ENCODE results near the gene TLE7.

Gene TLE7

GRCh38 chr16:71448274-71448866, 6.5 kb upstream of the TLE7 start:
- no peak for DNase-seq (ENCODE audit: low read depth)

DNA sequence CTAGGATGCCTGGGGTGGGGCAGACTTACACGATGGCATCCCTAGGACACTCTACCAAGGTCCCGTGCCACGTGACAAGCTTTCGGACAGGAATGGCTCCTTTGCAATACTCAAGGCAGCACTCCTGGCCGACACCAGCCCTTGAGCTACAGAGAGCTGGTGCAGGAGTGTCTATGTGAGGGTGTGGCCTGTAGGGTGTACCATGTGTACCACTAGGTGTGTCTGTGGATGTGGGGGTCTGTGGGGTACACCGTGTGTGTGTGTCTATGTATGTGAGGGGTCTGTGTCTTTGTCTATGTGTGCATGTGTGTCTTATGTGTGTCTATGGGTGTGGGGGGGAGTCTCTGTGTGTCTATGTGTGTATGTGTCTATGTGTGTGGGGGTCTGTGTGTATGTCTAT, 1.9 kb upstream of the TLE7 start:
- DNase-seq (ENCODE audit: low read depth) = no peak

DNA sequence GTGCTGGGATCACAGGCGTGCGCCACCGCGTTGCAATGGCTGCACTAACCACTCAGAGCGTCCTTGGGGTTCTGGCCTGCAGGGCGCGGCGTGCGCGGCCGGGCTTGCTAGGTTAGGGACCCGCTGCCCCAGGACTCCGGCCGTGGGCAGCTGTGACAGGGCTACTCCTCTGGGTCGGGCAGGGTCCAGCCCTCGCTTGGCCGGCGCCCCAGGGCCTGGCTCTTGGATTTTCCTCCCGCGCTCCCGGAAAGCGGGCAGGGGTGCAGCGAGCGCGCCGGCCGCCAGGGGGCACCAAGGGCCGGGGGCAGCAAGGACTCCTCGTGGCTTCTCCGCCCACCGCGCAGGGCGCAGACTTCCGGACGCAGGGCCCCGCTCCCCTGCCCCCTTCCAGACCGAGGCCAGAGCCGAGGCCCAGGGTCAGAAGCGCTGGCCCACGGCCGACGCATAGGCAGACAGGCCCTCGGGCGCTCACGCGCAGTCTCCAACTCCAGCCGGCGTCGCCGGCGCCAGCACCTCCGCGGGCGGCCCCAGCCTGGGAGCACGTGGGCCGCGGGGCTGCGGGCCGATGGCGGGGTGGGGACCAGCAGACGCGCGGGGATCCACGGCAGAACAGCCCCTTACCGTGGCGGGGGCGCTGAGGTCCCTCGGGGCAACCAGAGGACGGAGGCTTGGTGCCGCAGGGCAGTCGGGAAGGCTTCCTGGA, 355 bp downstream of the TLE7 start:
- no peak for DNase-seq (ENCODE audit: low read depth)

DNA sequence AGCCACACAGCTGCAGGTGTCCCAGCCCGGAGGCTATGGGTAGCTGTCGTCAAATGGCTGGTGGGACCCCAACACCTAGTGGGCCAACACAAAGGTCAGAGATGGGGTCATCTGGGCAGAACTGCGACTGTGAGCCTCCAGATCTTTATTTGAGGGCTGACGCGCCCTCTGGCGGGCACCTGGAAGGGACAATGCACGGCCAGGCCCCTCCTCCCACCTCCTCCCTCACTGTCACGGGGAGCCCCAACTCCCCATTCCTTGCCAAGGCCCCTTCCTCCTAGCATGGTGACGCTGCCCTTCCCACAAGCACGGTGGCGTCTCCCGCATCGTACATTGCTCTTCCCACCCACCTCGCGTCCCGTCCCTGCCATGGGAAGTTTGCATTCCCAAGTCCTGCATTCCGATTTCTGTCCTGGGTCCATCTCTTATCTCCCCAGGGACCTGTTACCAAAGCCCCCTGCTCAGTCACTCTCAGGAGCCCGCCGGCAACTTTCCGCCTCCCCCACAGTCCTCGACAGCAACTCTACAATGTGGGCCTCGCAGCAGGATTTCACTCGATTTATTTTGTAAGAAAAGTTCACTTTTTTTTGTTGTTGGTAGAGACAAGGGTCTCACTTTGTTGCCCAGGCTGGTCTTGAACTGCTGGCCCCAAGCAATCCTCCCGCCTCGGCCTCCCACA, 1.0 kb downstream of the TLE7 start:
- DNase-seq (ENCODE audit: low read depth) = no peak

- no peak for DNase-seq (ENCODE audit: low read depth)
Measured at GRCh38 chr16:71439523-71439922, 2.3 kb downstream of the TLE7 start.

DNA sequence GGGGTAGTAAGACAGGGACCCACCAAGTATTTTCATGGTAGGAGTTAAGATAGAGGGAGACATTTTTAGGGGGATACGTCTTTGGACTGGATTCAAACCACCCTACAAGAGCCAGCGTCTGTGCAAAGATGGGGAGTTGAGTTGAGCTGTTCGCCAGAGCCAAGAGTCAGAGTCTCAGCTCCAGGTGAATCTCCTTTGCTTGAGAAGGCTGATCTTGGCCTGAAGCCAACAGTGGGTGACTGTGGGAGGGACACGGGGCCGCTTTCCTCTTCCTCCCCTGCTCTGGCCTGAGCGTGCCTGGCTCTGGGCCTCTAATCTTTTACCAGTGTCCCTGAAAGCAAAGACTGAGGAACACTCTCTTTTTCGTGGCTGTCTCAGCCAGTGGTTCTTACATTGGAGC, 5.4 kb downstream of the TLE7 start:
- no peak for DNase-seq (ENCODE audit: low read depth)

GRCh38 chr16:71432906-71433305, 8.9 kb downstream of the TLE7 start:
- DNase-seq (ENCODE audit: low read depth) = no peak

GRCh38 chr16:71431991-71432390, 9.9 kb downstream of the TLE7 start:
- DNase-seq (ENCODE audit: low read depth) = no peak

DNA sequence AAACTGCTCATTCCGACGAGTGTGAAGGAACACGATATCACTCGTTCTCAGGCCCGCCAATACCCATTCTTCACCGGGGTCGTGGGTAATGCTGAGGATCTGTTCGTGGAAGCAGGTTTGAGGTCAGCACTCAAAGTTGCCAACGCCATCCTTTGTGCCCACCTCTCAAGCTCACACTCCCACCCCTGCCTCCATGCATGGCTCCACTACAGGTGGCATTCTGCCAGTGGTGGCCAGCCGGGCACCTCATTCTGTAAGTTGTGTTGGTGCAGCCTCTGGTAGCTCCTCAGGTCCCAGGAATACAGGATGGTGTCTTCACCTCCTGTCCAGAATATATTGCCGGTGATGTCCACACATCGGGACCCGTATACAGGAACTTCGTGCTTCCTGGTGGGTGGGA, 10.7 kb downstream of the TLE7 start:
- DNase-seq (ENCODE audit: low read depth) = no peak

GRCh38 chr16:71430744-71431143, 11.1 kb downstream of the TLE7 start:
- DNase-seq (ENCODE audit: low read depth) = no peak

- DNase-seq (ENCODE audit: low read depth) = no peak
Measured at GRCh38 chr16:71429581-71429980, 12.3 kb downstream of the TLE7 start.

- no peak for DNase-seq (ENCODE audit: low read depth)
Measured at GRCh38 chr16:71428883-71429282, 13.0 kb downstream of the TLE7 start.

DNA sequence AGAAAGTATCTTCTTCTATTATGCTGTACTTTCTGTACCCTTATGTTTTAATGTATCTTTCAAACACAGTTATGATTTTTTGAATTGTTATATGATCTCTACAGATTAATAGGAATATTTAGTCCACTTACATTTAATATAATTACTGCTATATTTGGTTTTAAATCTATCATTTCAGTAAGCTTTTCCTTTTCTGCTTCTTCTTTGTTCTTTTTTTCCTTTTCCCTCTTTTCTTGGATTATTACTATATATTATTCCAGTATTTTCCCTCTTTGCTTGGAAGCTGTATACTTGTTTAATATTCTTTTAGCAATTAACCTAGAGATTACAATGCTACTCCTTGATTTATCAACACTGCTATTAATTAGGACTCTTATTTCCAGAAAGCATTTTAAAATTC, 13.5 kb downstream of the TLE7 start:
- no peak for DNase-seq (ENCODE audit: low read depth)

GRCh38 chr16:71426880-71427615, 14.8 kb downstream of the TLE7 start:
- DNase-seq (ENCODE audit: low read depth) = no peak

GRCh38 chr16:71426069-71426879, 15.6 kb downstream of the TLE7 start:
- DNase-seq (ENCODE audit: low read depth) = no peak

- DNase-seq (ENCODE audit: low read depth) = no peak
Measured at GRCh38 chr16:71425746-71426068, 16.1 kb downstream of the TLE7 start.

DNA sequence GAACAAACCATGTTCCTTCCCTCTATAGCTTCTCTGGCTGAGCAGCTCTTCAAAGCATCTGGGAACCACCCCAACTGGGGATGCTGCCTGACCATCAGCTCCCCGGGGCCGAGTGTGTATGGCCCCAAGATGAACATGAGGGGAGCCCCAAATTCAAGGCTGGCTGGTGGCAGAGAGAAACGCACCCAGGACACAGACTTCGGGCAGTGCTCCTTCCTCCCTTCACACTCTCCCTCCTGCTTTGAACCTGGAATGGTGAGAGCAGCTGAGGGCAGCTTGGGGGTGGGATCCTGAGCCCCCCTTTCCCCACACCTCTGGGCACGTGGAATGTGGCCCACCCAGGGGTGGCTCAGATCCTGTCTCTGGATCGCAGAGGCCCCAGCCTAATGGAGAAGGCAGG, 17.2 kb downstream of the TLE7 start:
- DNase-seq (ENCODE audit: low read depth) = no peak

DNA sequence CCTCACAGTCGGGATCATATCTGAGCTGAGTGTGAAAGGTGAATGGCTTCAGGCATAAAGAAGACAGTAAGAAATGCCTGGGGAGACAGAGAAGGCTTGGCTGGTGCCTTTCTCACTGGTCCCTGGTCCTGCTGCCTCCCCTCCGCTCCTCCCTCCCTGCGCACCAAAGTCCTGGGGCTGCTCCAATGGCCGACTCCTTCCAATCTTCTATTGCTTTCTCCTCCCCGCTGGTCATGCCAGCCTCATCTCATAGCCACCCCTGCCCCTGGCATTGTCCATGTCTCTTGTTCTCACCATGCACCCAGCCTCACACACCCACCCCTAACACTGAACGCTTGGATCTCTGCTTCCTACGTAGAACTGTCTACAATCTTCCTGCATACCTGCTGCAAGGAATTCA, 18.0 kb downstream of the TLE7 start:
- DNase-seq (ENCODE audit: low read depth) = no peak

DNA sequence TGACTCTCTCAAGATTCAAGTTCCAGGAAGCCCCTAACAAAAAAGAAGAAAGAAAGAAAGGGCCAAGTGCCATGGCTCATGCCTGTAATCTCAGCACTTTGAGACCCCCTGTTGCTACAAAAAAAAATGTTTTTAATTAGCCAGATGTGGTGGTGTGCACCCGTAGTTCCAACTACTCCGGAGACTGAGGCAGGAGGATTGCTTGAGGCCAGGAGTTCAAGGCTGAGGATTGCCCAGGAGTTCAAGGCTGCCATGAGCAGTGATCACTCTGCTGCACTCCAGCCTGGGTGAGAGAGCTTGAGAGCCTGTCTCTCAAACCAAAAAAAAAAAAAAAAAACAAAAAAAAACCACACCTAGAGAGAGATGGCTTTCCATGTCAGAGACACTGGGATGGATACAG, 18.8 kb downstream of the TLE7 start:
- DNase-seq (ENCODE audit: low read depth) = no peak

DNA sequence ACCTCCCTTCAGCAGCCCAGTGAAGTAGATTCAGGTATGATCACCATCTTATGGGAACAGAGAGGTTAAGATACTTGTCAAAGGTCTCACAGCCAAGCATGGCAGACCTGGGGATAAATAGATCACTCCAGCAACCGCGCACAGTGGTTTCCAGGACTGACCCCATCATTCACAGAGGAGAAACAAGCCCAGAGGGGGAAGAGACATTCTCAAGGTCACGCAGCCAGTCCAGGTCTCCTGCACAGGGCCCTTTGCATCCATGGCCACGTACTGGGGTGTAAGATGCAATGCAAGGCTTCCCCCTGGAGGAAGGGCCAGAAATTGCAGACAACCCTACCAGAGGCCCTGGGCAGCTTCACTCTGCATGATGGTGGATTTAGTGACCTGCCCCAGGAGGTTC, 19.9 kb downstream of the TLE7 start:
- no peak for DNase-seq (ENCODE audit: low read depth)

DNA sequence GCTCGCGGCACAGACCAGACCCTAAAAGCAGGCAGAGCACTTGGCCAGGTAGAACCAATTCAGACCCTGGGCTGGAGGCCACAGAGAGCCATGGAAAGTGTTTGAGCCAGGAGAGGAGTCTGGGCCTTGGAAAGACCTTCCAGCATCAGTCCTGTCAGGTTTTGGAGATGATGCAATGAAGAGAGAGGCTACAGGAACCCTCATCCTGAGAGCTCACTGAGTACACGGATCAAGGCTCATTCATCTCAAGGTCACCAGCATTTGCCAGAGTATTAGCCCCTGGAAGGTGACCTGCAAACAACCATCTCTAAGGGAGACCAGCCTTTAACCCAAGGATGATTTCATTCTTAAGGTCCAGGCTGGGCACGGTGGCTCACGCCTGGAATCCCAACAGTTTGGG, 27.8 kb downstream of the TLE7 start:
- DNase-seq (ENCODE audit: low read depth) = no peak

DNA sequence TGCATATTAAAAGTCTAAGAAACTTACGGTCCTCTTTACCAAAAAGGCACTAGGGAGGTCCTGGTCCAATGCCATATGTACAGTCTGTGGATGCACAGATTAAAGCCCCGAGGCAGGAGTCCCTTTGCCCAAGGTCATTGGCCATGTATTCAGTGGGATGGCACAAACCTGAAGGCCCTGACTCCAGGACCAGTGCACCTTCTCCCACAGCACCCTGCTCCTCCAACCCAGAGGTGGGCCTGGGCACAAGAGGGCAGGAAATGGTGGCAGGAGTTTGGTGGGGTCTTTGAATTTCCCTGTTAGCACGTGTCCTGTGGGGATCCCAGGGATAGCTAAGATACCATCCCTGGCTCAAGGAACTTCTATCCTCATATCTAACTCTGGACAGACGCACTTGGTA, 28.5 kb downstream of the TLE7 start:
- DNase-seq (ENCODE audit: low read depth) = no peak
